Liver (tissue), 9 donors: ENCODE measurements around the gene SCN2A. TPM values are rescaled to one million over a fixed set of nuclear protein-coding genes. Genes with fewer than 3 reads are reported as not detected.

Source experiments
- DNase-seq: peaks from one replicate; pipeline ENCODE4 v3.0.0-alpha.2; 2017; ENCODE audit warnings: low spot score
- H3K27ac ChIP-seq, 2 donors: one replicate each; pipeline ENCODE4 v1.7.0; 2013; ENCODE audit warnings: inconsistent platforms in 2 of 2, low read length in 2 of 2, control low read depth in 1 of 2, low read depth in 1 of 2, mild to moderate bottlenecking in 1 of 2
- H3K27me3 ChIP-seq, 4 donors: one replicate each; pipeline versions ENCODE4 v1.6.1 to v1.7.0; 2013; ENCODE audit warnings: low read length in 3 of 4, inconsistent platforms in 1 of 4, mild to moderate bottlenecking in 1 of 4, moderate library complexity in 1 of 4; ENCODE audit not compliant: control insufficient read depth in 4 of 4, insufficient read depth in 4 of 4
- H3K36me3 ChIP-seq, 4 donors: one replicate each; pipeline versions ENCODE4 v1.6.1 to v1.7.0; 2013; ENCODE audit warnings: low read length in 3 of 4, mild to moderate bottlenecking in 3 of 4, low read depth in 1 of 4, moderate library complexity in 1 of 4; ENCODE audit not compliant: control insufficient read depth in 4 of 4, insufficient read depth in 3 of 4
- H3K4me1 ChIP-seq, 4 donors: one replicate each; pipeline versions ENCODE4 v1.6.1 to v1.7.0; 2013; ENCODE audit warnings: low read length in 3 of 4, mild to moderate bottlenecking in 3 of 4, moderate library complexity in 1 of 4; ENCODE audit not compliant: control insufficient read depth in 4 of 4, insufficient read depth in 4 of 4
- H3K4me3 ChIP-seq, 3 donors: one replicate each; pipeline versions ENCODE4 v1.6.1 to v1.7.0; 2013; ENCODE audit warnings: low read length in 3 of 3, control low read depth in 1 of 3, low read depth in 1 of 3, mild to moderate bottlenecking in 1 of 3
- H3K9ac ChIP-seq, 2 donors: one replicate each; pipeline ENCODE4 v1.7.0; 2013; ENCODE audit warnings: low read length in 2 of 2, mild to moderate bottlenecking in 2 of 2, moderate library complexity in 2 of 2, control low read depth in 1 of 2, low read depth in 1 of 2
- H3K9me3 ChIP-seq, 4 donors: one replicate each; pipeline versions ENCODE4 v1.6.1 to v1.7.0; 2013; ENCODE audit warnings: low read length in 3 of 4; ENCODE audit not compliant: control insufficient read depth in 4 of 4
- ATF3 ChIP-seq: IDR thresholded peaks from 2 replicates; pipeline ENCODE4 v1.6.1; 2016; ENCODE audit warnings: antibody characterized with exemption
- CTCF ChIP-seq: fragments of 150-350 bp; IDR thresholded peaks from 2 replicates; pipeline ENCODE4 v1.5.1; 2017; ENCODE audit warnings: improper control_type of control experiment, low read depth, low read length; ENCODE audit not compliant: missing input control
- EGR1 ChIP-seq, 2 donors: IDR thresholded peaks; 2 replicates each; pipeline ENCODE4 v1.6.1; 2016 to 2018; ENCODE audit warnings: antibody characterized with exemption in 2 of 2, low read depth in 2 of 2
- FOXA1 ChIP-seq: IDR thresholded peaks from 2 replicates; pipeline ENCODE4 v1.6.1; 2016; ENCODE audit warnings: antibody characterized with exemption
- GABPA ChIP-seq, 2 donors: IDR thresholded peaks in 1 of 2; conservative IDR thresholded peaks in 1 of 2; 2 replicates each; pipeline ENCODE4 v1.6.1; 2016; ENCODE audit warnings: antibody characterized with exemption in 2 of 2, mild to moderate bottlenecking in 1 of 2, moderate library complexity in 1 of 2
- HNF4A ChIP-seq, 2 donors: conservative IDR thresholded peaks; 2 replicates each; pipeline ENCODE4 v1.6.1; 2016; ENCODE audit warnings: antibody characterized with exemption in 2 of 2, mild to moderate bottlenecking in 2 of 2
- HNF4G ChIP-seq: IDR thresholded peaks from 2 replicates; pipeline ENCODE4 v1.6.1; 2016; ENCODE audit warnings: antibody characterized with exemption
- JUND ChIP-seq, 2 donors: IDR thresholded peaks; 2 replicates each; pipeline ENCODE4 v1.6.1; 2016; ENCODE audit warnings: antibody characterized with exemption in 2 of 2
- MAX ChIP-seq: IDR thresholded peaks from 2 replicates; pipeline ENCODE4 v1.6.1; 2016; ENCODE audit warnings: antibody characterized with exemption
- NR2F2 ChIP-seq: IDR thresholded peaks from 2 replicates; pipeline ENCODE4 v1.6.1; 2016; ENCODE audit warnings: antibody characterized with exemption
- RAD21 ChIP-seq, 2 donors: IDR thresholded peaks; 2 replicates each; pipeline ENCODE4 v1.6.1; 2016; ENCODE audit warnings: antibody characterized with exemption in 2 of 2, mild to moderate bottlenecking in 2 of 2
- REST ChIP-seq: IDR thresholded peaks from 2 replicates; pipeline ENCODE4 v1.6.1; 2016; ENCODE audit warnings: antibody characterized with exemption, mild to moderate bottlenecking
- SP1 ChIP-seq: IDR thresholded peaks from 2 replicates; pipeline ENCODE4 v1.6.1; 2018; ENCODE audit warnings: antibody characterized with exemption, mild to moderate bottlenecking
- TAF1 ChIP-seq: conservative IDR thresholded peaks from 2 replicates; pipeline ENCODE4 v1.6.1; 2016; ENCODE audit warnings: antibody characterized with exemption, mild to moderate bottlenecking
- YY1 ChIP-seq: IDR thresholded peaks from 2 replicates; pipeline ENCODE4 v1.6.1; 2016; ENCODE audit warnings: antibody characterized with exemption, mild to moderate bottlenecking
- ZBTB33 ChIP-seq: IDR thresholded peaks from 2 replicates; pipeline ENCODE4 v1.6.1; 2016; ENCODE audit warnings: antibody characterized with exemption
- WGBS: extraction: QIAGEN DNeasy Blood & Tissue Kit; methylation state at CpG from one replicate; pipeline ENCODE4 v1.1.7; 2013; 5-methylcytosine and 5-hydroxymethylcytosine counted together
- polyA plus RNA-seq, 2 donors: library from polyadenylated mRNA; stranded (reverse) in 1 of 2; unstranded in 1 of 2; fragments of 200-250 nt in 1 of 2; fragments of >200 nt in 1 of 2; fragmentation: Nextera tagmentation in 1 of 2; extraction: Ambion mirVana in 1 of 2; gene quantifications; one replicate each; pipeline versions ENCODE4 v1.2.1 to v1.2.3, GENCODE V29; 2013 to 2015
- total RNA-seq, 2 donors: library from RNA; depleted of rRNA; stranded (reverse); fragments of >200 nt; gene quantifications; one replicate each; pipeline ENCODE4 v1.2.3, GENCODE V29; 2014
- donor health status: healthy.
- donor health status: healthy.
- donor health status: healthy.
- donor health status: healthy.
- donor health status: healthy.

Gene SCN2A
- total and polyA plus RNA-seq, 4 donors, result 0.01 to 0.33 (median 0.05) TPM

- Histone ChIP-seq H3K9ac (no peak overlapping the region), H3K27me3 (no peaks in the 10 kb centered on the region), H3K4me1 (no peaks in the 10 kb centered on the region), H3K4me3 (no peak overlapping the region), H3K27ac (no peak overlapping the region), H3K36me3 (no peaks in the 10 kb centered on the region), H3K9me3 (no peaks in the 10 kb centered on the region)
- DNase-seq, result no peak
- TF ChIP-seq EGR1 (IDR thresholded peaks at IDR 0.05; ENCODE audit: low read depth in 2 of 2), result no peak
- TF ChIP-seq GABPA (IDR thresholded peaks at IDR 0.05 in 1 of 2, conservative IDR thresholded peaks at IDR 0.05 in 1 of 2), result no peak
- TF ChIP-seq YY1, result no peak
- no peak for TF ChIP-seq CTCF
- no peak for TF ChIP-seq JUND (IDR thresholded peaks at IDR 0.05)
- no peak for TF ChIP-seq NR2F2
- no peak for TF ChIP-seq ATF3
- no peak for TF ChIP-seq HNF4A (conservative IDR thresholded peaks at IDR 0.05)
- 82% methylated on average over 5 of the region's 5 CpGs for WGBS
These were observed 134.2 kb downstream of the SCN2A start for GRCh38 chr2:165373278-165374010.

- 63% methylated on average over 3 of the region's 3 CpGs for WGBS
- no peak overlapping the region for H3K4me3 ChIP-seq
- H3K4me1 ChIP-seq, result no peaks in the 10 kb centered on the region
- peaks cover 0 to 2% (median 0%) of the 10 kb centered on the region in 4 donors for H3K36me3 ChIP-seq
- no peaks in the 10 kb centered on the region for H3K27me3 ChIP-seq
- no peak overlapping the region for H3K9ac ChIP-seq
- DNase-seq, result no peak
- no peaks in the 10 kb centered on the region for H3K9me3 ChIP-seq
- no peak for TF ChIP-seq FOXA1
- TF ChIP-seq HNF4G, result no peak
- no peak for TF ChIP-seq SP1
- no peak for TF ChIP-seq MAX
- no peak for TF ChIP-seq GABPA (IDR thresholded peaks at IDR 0.05 in 1 of 2, conservative IDR thresholded peaks at IDR 0.05 in 1 of 2)
- no peak for TF ChIP-seq TAF1
- no peak for TF ChIP-seq RAD21 (IDR thresholded peaks at IDR 0.05)
- no peak overlapping the region for H3K27ac ChIP-seq
These were observed 137.4 kb downstream of the SCN2A start for GRCh38 chr2:165376571-165376975.

- no peak overlapping the region for H3K27ac ChIP-seq
- no peak overlapping the region for H3K9ac ChIP-seq
- no peaks in the 10 kb centered on the region for H3K4me1 ChIP-seq
- H3K9me3 ChIP-seq, result no peaks in the 10 kb centered on the region
- TF ChIP-seq YY1 (no peak), REST (no peak), EGR1 (IDR thresholded peaks at IDR 0.05; ENCODE audit: low read depth in 2 of 2) (no peak), GABPA (IDR thresholded peaks at IDR 0.05 in 1 of 2, conservative IDR thresholded peaks at IDR 0.05 in 1 of 2) (no peak), ZBTB33 (no peak), NR2F2 (no peak), ATF3 (no peak), HNF4A (conservative IDR thresholded peaks at IDR 0.05) (no peak), RAD21 (IDR thresholded peaks at IDR 0.05) (no peak), FOXA1 (no peak)
- peaks cover 0 to 2% (median 0%) of the 10 kb centered on the region in 4 donors for H3K36me3 ChIP-seq
- WGBS, result 85% methylated on average over 2 of the region's 2 CpGs
- no peak overlapping the region for H3K4me3 ChIP-seq
- DNase-seq, result no peak
- peaks cover 0 to 3% (median 0%) of the 10 kb centered on the region in 4 donors for H3K27me3 ChIP-seq
These were observed 143.1 kb downstream of the SCN2A start for GRCh38 chr2:165382362-165382761.
